Endothelial cell of umbilical vein (primary cell): ENCODE measurements around the gene CYP1A2. TPM values are rescaled to one million over a fixed set of nuclear protein-coding genes. Genes with fewer than 3 reads are reported as not detected.
A peak's percentile ranks its signal among the peaks of the same experiment; 100 is the strongest.

Experiments used
- BruUV-seq: library from RNA; stranded (reverse); fragments of 400-500 nt; replicated peaks from 2 replicates; lab custom pipeline; 2021; lab: Mats Ljungman, UMichigan
- CTCF ChIA-PET: fragments of 300-600, 350-600 bp; sonication (Branson Sonifier 250); formaldehyde crosslinking; loops from one replicate; lab custom pipeline; 2021; ENCODE audit warnings: antibody characterized with exemption, inconsistent platforms; lab: Charles Lee
- POLR2A ChIA-PET: fragments of 300-600, 350-600 bp; sonication (Branson Sonifier 250); formaldehyde crosslinking; loops from one replicate; lab custom pipeline; 2021; ENCODE audit warnings: antibody characterized with exemption, inconsistent platforms; lab: Charles Lee
- DNase-seq: peaks from one replicate; pipeline ENCODE4 v3.0.0-alpha.2; 2011; ENCODE audit warnings: low read depth, low spot score
- FAIRE-seq: peaks from 2 replicates; lab custom pipeline; 2011; peaks lifted over from hg19 to GRCh38; lab: Jason Lieb, UNC
- H2AFZ ChIP-seq: 2 replicates; pipeline ENCODE4 v1.6.0; 2012; ENCODE audit warnings: low read depth, low read length, control low read depth, inconsistent platforms
- H3K27ac ChIP-seq: 2 replicates; pipeline ENCODE4 v1.5.1; 2011; ENCODE audit warnings: low read depth, mild to moderate bottlenecking, control low read depth, low read length, moderate library complexity; ENCODE audit not compliant: insufficient read depth
- H3K27me3 ChIP-seq, 2 experiments: 2 replicates each; pipeline versions ENCODE4 v1.6.0 to v1.6.1; 2011; ENCODE audit warnings: low read length in 2 of 2, mixed read lengths in 1 of 2; ENCODE audit not compliant: control insufficient read depth in 2 of 2, insufficient read depth in 2 of 2
- H3K36me3 ChIP-seq, 2 experiments: 2 replicates in 1 of 2; 3 replicates in 1 of 2; pipeline ENCODE4 v1.5.1; 2011; ENCODE audit warnings: low read length in 2 of 2, mild to moderate bottlenecking in 1 of 2, moderate library complexity in 1 of 2; ENCODE audit not compliant: control insufficient read depth in 2 of 2, insufficient read depth in 2 of 2; ENCODE audit errors: extremely low read depth in 1 of 2
- H3K4me1 ChIP-seq: 3 replicates; pipeline ENCODE4 v1.5.1; 2011; ENCODE audit warnings: mild to moderate bottlenecking, low read length; ENCODE audit not compliant: control insufficient read depth, insufficient read depth; ENCODE audit errors: extremely low read depth
- H3K4me2 ChIP-seq: 2 replicates; pipeline ENCODE4 v1.6.1; 2011; ENCODE audit warnings: low read length, control low read depth, mixed read lengths; ENCODE audit not compliant: insufficient read depth
- H3K4me3 ChIP-seq, 3 experiments: fragments of 200-600 bp in 1 of 3; sonication (generic), shearing (Covaris generic) in 1 of 3; replicated peaks in 1 of 3; 2 replicates each; pipeline ENCODE4 v1.5.1; 2011 to 2016; ENCODE audit warnings: control low read depth in 3 of 3, low read length in 3 of 3, mild to moderate bottlenecking in 2 of 3, inconsistent platforms in 1 of 3, low read depth in 1 of 3, moderate library complexity in 1 of 3; ENCODE audit not compliant: insufficient read depth in 1 of 3
- H3K79me2 ChIP-seq: 2 replicates; pipeline ENCODE4 v1.6.0; 2012; ENCODE audit warnings: low read length, inconsistent platforms; ENCODE audit not compliant: control insufficient read depth, insufficient read depth
- H3K9ac ChIP-seq: replicated peaks from 2 replicates; pipeline ENCODE3; 2011; ENCODE audit warnings: low read length, control low read depth; ENCODE audit not compliant: insufficient read depth; ENCODE audit errors: extremely low read depth
- H3K9me1 ChIP-seq: replicated peaks from 3 replicates; pipeline ENCODE4 v1.6.0; 2011; ENCODE audit warnings: mild to moderate bottlenecking, low read length; ENCODE audit not compliant: control insufficient read depth, insufficient read depth; ENCODE audit errors: extremely low read depth
- H3K9me3 ChIP-seq: replicated peaks from 2 replicates; pipeline ENCODE4 v1.5.1; 2012; ENCODE audit warnings: low read length, inconsistent platforms; ENCODE audit not compliant: control insufficient read depth, insufficient read depth
- H4K20me1 ChIP-seq: replicated peaks from 2 replicates; pipeline ENCODE3; 2011; ENCODE audit warnings: mild to moderate bottlenecking, low read length; ENCODE audit not compliant: control insufficient read depth, insufficient read depth; ENCODE audit errors: extremely low read depth
- CTCF ChIP-seq, 2 donors: IDR thresholded peaks; 1 replicate in 1 of 2; 2 replicates in 1 of 2; pipeline ENCODE4 v1.5.1; 2011; ENCODE audit warnings: low read length in 2 of 2, mild to moderate bottlenecking in 2 of 2, moderate library complexity in 2 of 2, control low read depth in 1 of 2, inconsistent platforms in 1 of 2, low read depth in 1 of 2; ENCODE audit not compliant: insufficient read depth in 1 of 2; ENCODE audit errors: extremely low read depth in 1 of 2
- EZH2 ChIP-seq: IDR thresholded peaks from 2 replicates; pipeline ENCODE4 v1.6.1; 2012; ENCODE audit warnings: borderline replicate concordance, low read depth, mild to moderate bottlenecking, moderate library complexity, low read length, inconsistent platforms; ENCODE audit not compliant: severe bottlenecking
- GATA2 ChIP-seq: IDR thresholded peaks from 2 replicates; pipeline ENCODE4 v1.7.0; 2011; ENCODE audit warnings: low read depth, mild to moderate bottlenecking, moderate library complexity, mixed read lengths, low read length; ENCODE audit not compliant: insufficient read length, insufficient read depth
- JUN ChIP-seq: IDR thresholded peaks from 2 replicates; pipeline ENCODE4 v1.6.1; 2011; ENCODE audit warnings: borderline replicate concordance, low read depth; ENCODE audit not compliant: insufficient read length, insufficient read depth
- POLR2A ChIP-seq: IDR thresholded peaks from 2 replicates; pipeline ENCODE4 v1.6.1; 2012; ENCODE audit warnings: low read depth, mild to moderate bottlenecking, control low read depth, low read length
- dilution Hi-C: fragments of 300-500 bp; cut with MboI; formaldehyde crosslinking; loops from one replicate; pipeline ENCODE4 v1.15.0; 2019; ENCODE audit warnings: low sequenced_read_pairs; ENCODE audit not compliant: extremely low pct_ligation_motif_present
- intact Hi-C: fragments of 100-400 bp; cut with micrococcal nuclease; formaldehyde crosslinking; loops from one replicate; pipeline ENCODE4 v1.10.0; 2022
- polyA plus RNA-seq, 4 experiments: library from polyadenylated mRNA; depleted of rRNA in 3 of 4; stranded (reverse) in 3 of 4; unstranded in 1 of 4; fragments of >200 nt; gene quantifications; 2 replicates each; pipeline versions ENCODE4 v1.2.1 to v1.2.3, GENCODE V29; 2011 to 2012; ENCODE audit warnings: missing spikeins in 1 of 4
- total RNA-seq: library from RNA; stranded (reverse); gene quantifications from 2 replicates; pipeline ENCODE4 v1.2.3, GENCODE V29; 2021
- TF ChIP-seq, protein P1 (sequence below): IDR thresholded peaks from 2 replicates; pipeline ENCODE4 v1.6.1; 2011; ENCODE audit not compliant: insufficient read depth, insufficient read length

Gene CYP1A2
- total and polyA plus RNA-seq, 2 donors (not counting 3 experiments of a cell fraction or from before 2014, with no cell fraction given), result not detected

DNA sequence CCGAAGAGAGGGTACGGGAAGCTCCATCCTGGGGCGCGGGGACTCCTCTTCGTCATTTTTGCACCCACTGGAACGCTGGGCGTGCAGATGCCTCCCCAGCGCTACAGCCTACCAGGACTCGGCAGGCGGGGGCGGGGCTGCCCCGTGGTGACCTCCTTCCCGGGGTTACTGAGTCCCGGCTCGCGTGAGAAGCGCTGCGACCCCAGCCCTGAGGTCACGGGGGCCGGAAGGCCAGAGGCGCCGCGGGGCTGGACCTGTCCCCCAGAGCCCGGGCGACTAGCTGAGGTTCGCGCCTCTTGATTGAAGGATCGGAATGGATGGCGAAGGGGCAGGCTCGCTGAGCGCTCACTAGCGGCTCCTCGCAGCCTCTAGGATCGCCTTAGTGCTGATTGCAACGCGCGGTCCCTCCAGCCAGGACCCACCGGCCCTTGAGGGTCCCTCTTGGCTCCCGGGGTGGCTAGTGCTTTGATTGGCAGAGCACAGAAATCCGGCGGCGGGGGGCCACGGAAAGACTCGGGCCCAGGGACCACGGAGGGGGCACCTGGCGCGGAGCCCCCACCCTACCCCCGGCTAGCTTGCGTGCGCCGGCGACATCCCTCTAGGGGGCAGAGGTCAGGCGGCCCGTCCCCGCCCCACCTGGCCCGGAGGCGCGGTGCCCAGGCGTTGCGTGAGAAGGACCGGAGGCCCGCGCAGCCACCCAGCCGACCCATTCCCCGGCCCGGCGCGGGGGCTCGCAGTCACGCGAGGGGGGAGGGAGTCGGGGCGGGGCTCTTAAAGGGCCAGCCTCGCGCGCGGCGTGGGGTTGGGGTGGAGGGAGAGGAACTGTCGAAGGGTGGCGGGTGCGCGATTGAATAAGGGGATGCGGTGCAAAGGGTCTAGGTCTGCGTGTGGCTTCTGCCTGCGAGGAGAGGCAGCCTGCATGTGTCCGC lies 22.5 kb upstream of the CYP1A2 start:
- H3K79me2 ChIP-seq, result no peaks in the 10 kb centered on the region
- no peaks in the 10 kb centered on the region for H3K9me1 ChIP-seq
- H4K20me1 ChIP-seq, result no peaks in the 10 kb centered on the region
- ChIA-PET POLR2A (interaction anchor here (0.6 kb wide), 1 partner anchor 34 kb away, joined by 3 read pairs; no protein-coding TSS in a partner anchor), CTCF (interaction anchor here (0.6 to 3.0 kb wide), 9 partner anchors 9 to 94 kb away, joined by 3 to 19 read pairs (median 3); no protein-coding TSS in a partner anchor)
- no peaks in the 10 kb centered on the region for H3K27me3 ChIP-seq
- BruUV-seq, result no TSS peak
- intact Hi-C loops (no loop called here), dilution Hi-C loops (no loop called here)
- peak overlapping the region; percentile 17 to 46 (median 30) for H3K4me3 ChIP-seq
- peak overlapping the region; percentile 55 for H2AFZ ChIP-seq
- H3K9me3 ChIP-seq, result no peaks in the 10 kb centered on the region
- TF ChIP-seq GATA2, result no peak
- TF ChIP-seq POLR2A, result no peak
- TF ChIP-seq EZH2, result peak; percentile 22
- TF ChIP-seq, protein P1, sequence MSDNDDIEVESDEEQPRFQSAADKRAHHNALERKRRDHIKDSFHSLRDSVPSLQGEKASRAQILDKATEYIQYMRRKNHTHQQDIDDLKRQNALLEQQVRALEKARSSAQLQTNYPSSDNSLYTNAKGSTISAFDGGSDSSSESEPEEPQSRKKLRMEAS, result no peak
- peak in 1 of 2 donors; percentile 5 for TF ChIP-seq CTCF (IDR thresholded peaks at IDR 0.05; ENCODE audit: extremely low read depth in 1 of 2, insufficient read depth in 1 of 2, low read depth in 1 of 2, low read length in 2 of 2)
- TF ChIP-seq JUN, result no peak
- FAIRE-seq (peak; percentile 55), DNase-seq (peak; percentile 24)
- H3K36me3 ChIP-seq, result no peaks in the 10 kb centered on the region
- peak overlapping the region; percentile 17 for H3K9ac ChIP-seq
- H3K4me1 ChIP-seq, result peaks cover 12% of the 10 kb centered on the region
- no peak overlapping the region for H3K27ac ChIP-seq
- peak overlapping the region; percentile 40 for H3K4me2 ChIP-seq
